SK-N-SH treated with all-trans-retinoic acid at 6 μM for 48 hours (cell line): ENCODE measurements around the gene PLXDC2.

Experiments
- CREB5 ChIP-seq: fragments of 250-450 bp; sonication (Bioruptor Pico); IDR thresholded peaks from 2 replicates; pipeline ENCODE4 v1.5.1; 2020; ENCODE audit warnings: low read depth, mild to moderate bottlenecking, moderate library complexity
- GLIS3 ChIP-seq: fragments of 250-450 bp; sonication (Bioruptor Pico); IDR thresholded peaks from 2 replicates; pipeline ENCODE4 v1.5.0; 2020; ENCODE audit warnings: mild to moderate bottlenecking, moderate library complexity
- ISL1 ChIP-seq: fragments of 250-450 bp; sonication (Bioruptor Pico); IDR thresholded peaks from 2 replicates; pipeline ENCODE4 v2.1.2; 2022; ENCODE audit warnings: mild to moderate bottlenecking, moderate library complexity
- PATZ1 ChIP-seq: fragments of 250-450 bp; sonication (Bioruptor Pico); IDR thresholded peaks from 2 replicates; pipeline ENCODE4 v1.8.0; 2020; ENCODE audit warnings: mild to moderate bottlenecking, moderate library complexity, borderline replicate concordance
- TSHZ2 ChIP-seq: fragments of 250-450 bp; sonication (Bioruptor Pico); IDR thresholded peaks from 2 replicates; pipeline ENCODE4 v1.5.0; 2020; ENCODE audit warnings: mild to moderate bottlenecking, moderate library complexity
- ZFP3 ChIP-seq: fragments of 250-450 bp; sonication (Bioruptor Pico); IDR thresholded peaks from 2 replicates; pipeline ENCODE4 v1.5.0; 2020; ENCODE audit warnings: mild to moderate bottlenecking, moderate library complexity
- ZNF565 ChIP-seq: fragments of 450-650 bp; formaldehyde crosslinking; conservative IDR thresholded peaks from 2 replicates; pipeline ENCODE4 v1.5.0; 2020; ENCODE audit warnings: low read depth, mild to moderate bottlenecking, moderate library complexity

GRCh38 chr10:20041931-20042330 lies 225.7 kb downstream of the PLXDC2 start:
- TF ChIP-seq ISL1 (CRISPR knock-in tag), result no peak
- no peak for TF ChIP-seq ZNF565 (CRISPR knock-in tag)
- no peak for TF ChIP-seq ZFP3
- TF ChIP-seq TSHZ2 (CRISPR knock-in tag), result no peak
- no peak for TF ChIP-seq GLIS3 (CRISPR knock-in tag)
- no peak for TF ChIP-seq PATZ1 (CRISPR knock-in tag)
- TF ChIP-seq CREB5 (CRISPR knock-in tag), result no peak
